ENCODE measurements around the gene CDHR1.

Gene CDHR1

DNA sequence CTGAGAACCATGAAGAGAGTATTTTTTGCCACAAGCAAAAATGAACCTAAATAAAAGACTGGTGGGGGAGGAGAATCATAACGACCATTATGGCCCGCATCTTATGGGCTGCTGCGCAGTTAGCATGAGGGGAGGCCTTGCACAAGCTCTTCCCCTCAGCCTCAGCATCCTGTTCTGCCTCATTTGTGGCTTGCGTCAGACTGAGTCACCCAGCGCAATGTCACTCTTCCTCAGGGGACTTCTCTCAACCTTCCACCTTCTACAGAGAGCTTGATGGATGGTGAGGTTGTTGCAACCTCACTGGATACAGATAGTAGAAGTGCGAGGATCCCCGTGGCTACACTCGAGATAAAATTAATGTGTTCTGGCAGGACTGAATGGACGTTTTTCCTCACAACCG, 37.6 kb upstream of the CDHR1 start:
- no peak overlapping the region for H3K27ac ChIP-seq
- TF ChIP-seq, protein P1, sequence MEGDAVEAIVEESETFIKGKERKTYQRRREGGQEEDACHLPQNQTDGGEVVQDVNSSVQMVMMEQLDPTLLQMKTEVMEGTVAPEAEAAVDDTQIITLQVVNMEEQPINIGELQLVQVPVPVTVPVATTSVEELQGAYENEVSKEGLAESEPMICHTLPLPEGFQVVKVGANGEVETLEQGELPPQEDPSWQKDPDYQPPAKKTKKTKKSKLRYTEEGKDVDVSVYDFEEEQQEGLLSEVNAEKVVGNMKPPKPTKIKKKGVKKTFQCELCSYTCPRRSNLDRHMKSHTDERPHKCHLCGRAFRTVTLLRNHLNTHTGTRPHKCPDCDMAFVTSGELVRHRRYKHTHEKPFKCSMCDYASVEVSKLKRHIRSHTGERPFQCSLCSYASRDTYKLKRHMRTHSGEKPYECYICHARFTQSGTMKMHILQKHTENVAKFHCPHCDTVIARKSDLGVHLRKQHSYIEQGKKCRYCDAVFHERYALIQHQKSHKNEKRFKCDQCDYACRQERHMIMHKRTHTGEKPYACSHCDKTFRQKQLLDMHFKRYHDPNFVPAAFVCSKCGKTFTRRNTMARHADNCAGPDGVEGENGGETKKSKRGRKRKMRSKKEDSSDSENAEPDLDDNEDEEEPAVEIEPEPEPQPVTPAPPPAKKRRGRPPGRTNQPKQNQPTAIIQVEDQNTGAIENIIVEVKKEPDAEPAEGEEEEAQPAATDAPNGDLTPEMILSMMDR (IDR thresholded peaks at IDR 0.05) = no peak
- DNase-seq (ENCODE audit: low spot score) = no peak
- H3K4me3 ChIP-seq = no peak overlapping the region

- no peak overlapping the region for H3K27ac ChIP-seq
- DNase-seq (ENCODE audit: low spot score) = no peak
- H3K4me3 ChIP-seq = no peak overlapping the region
- TF ChIP-seq, protein P1 (IDR thresholded peaks at IDR 0.05) = no peak
These were observed 36.3 kb upstream of the CDHR1 start for GRCh38 chr10:84158061-84158460.

GRCh38 chr10:84158550-84158949, 35.8 kb upstream of the CDHR1 start:
- no peak for DNase-seq (ENCODE audit: low spot score)
- TF ChIP-seq, protein P1 (IDR thresholded peaks at IDR 0.05) = no peak
- H3K27ac ChIP-seq = no peak overlapping the region
- no peak overlapping the region for H3K4me3 ChIP-seq

GRCh38 chr10:84159076-84159685, 35.2 kb upstream of the CDHR1 start:
- no peak for DNase-seq (ENCODE audit: low spot score)
- no peak overlapping the region for H3K4me3 ChIP-seq
- TF ChIP-seq, protein P1 (IDR thresholded peaks at IDR 0.05) = no peak

GRCh38 chr10:84160663-84161362, 33.5 kb upstream of the CDHR1 start:
- H3K27ac ChIP-seq = no peak overlapping the region
- no peak overlapping the region for H3K4me3 ChIP-seq
- no peak for DNase-seq (ENCODE audit: low spot score)
- TF ChIP-seq, protein P1 (IDR thresholded peaks at IDR 0.05) = no peak

More at GRCh38 chr10:84159076-84159685, 35.2 kb upstream of the CDHR1 start:
- H3K27ac ChIP-seq = no peak overlapping the region

DNA sequence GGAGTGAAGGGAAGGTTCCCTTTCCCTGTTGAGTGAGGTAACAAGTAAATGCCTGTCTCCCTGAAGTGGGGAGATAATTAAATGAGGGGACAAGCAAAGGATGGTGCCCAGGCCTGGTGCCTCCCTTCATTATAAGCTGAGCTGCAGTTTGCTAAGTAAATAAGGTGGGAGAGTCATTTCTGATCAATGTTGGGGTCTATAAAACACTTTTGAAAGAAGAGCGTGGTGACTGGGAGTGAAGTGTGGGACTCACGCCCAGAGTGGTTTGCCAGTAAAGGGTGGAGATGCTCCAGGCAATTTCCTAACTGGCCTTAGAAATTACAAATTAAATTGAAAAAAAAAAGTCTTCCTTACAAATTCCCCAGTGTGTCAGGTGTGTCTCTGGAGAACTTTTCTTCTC, 30.3 kb upstream of the CDHR1 start:
- TF ChIP-seq, protein P1 (IDR thresholded peaks at IDR 0.05) = no peak
- DNase-seq (ENCODE audit: low spot score) = no peak

DNA sequence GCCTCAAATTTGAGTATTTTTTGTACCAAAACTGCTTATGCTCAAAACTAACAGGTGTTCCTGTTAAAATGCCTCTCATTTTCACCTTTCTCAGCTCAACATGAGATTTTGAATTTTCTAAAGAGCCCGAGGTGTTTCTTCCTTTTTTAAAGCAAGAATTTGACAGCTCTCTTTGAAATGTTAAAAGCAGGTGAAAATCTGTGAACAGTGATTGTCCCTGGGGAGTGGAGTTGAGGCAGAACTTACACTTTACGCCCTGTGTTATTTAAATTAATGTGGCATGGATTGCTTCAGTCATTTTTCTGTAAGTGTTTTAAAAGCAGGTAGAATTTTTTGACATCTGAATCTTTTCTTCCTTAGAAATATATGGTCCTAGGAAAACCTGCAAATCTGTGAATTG, 29.9 kb upstream of the CDHR1 start:
- TF ChIP-seq, protein P1 (IDR thresholded peaks at IDR 0.05) = no peak
- DNase-seq (ENCODE audit: low spot score) = no peak
- Histone ChIP-seq H3K4me3 (no peak overlapping the region), H3K27ac (no peak overlapping the region)

More for the DNA sequence above, 30.3 kb upstream of the CDHR1 start:
- H3K27ac ChIP-seq = no peak overlapping the region
- no peak overlapping the region for H3K4me3 ChIP-seq
